ENCODE measurements around the gene PDGFC.

- TF ChIP-seq GATA3 (IDR thresholded peaks at IDR 0.05; ENCODE audit: low read depth, low read length) = no peak
- TF ChIP-seq GATA2 (IDR thresholded peaks at IDR 0.05; ENCODE audit: low read depth, low read length) = no peak
Observed at GRCh38 chr4:156762851-156763250, 208.7 kb downstream of the PDGFC start.
